ENCODE measurements around the gene NECTIN4. TPM values are rescaled to one million over a fixed set of nuclear protein-coding genes. Genes with fewer than 3 reads are reported as not detected.
A peak's percentile ranks its signal among the peaks of the same experiment; 100 is the strongest.
"Not testable (repeated sequence)": the region's sequence is repeated elsewhere in the genome, so short reads cannot be mapped to it uniquely, and the experiment has no call there.

The NECTIN4 gene
- under 1 TPM in 1 of 2 donors, not detected in 1; 0.08 TPM for total RNA-seq
- long read RNA-seq, result 0 reads

GRCh38 chr1:161089251-161089924 is at the start of gene NECTIN4:
Gene NECTIN4 (minus strand): TSS chr1:161089558. CDS start chr1:161089296, 262 bp downstream.
- intact Hi-C loops (cut with DNase I), result no loop called here
- no peak for ATAC-seq
- DNase-seq, result no peak

- intact Hi-C loops (cut with DNase I), result loop anchor here in 1 of 2 donors (10.0 kb wide), 1 partner anchor 94 kb away; the partner anchor contains the start of gene USF1
- no peak for DNase-seq
- no peak for ATAC-seq
Measured at GRCh38 chr1:161138431-161138830, 49.1 kb upstream of the NECTIN4 start.

GRCh38 chr1:161137881-161138280 is 48.5 kb upstream of the NECTIN4 start:
- intact Hi-C loops (cut with DNase I), result loop anchor here in 1 of 2 donors (10.0 kb wide), 1 partner anchor 93 kb away; the partner anchor contains the start of gene USF1
- ATAC-seq (no peak), DNase-seq (no peak)

- ATAC-seq, result no peak
- intact Hi-C loops (cut with DNase I), result loop anchor here in 1 of 2 donors (10.0 kb wide), 1 partner anchor 88 kb away; the partner anchor contains the start of gene USF1
- no peak for DNase-seq
Measured at GRCh38 chr1:161133220-161133740, 43.9 kb upstream of the NECTIN4 start.

GRCh38 chr1:161132410-161133219 is 43.3 kb upstream of the NECTIN4 start, which contains the start of gene DEDD:
Gene DEDD (minus strand): TSS chr1:161132667. CDS start chr1:161124462, 8,205 bp downstream.
- intact Hi-C loops (cut with DNase I), result loop anchor here in 1 of 2 donors (10.0 kb wide), 1 partner anchor 88 kb away; the partner anchor contains the start of gene USF1
- DNase-seq (peak; percentile 95), ATAC-seq (peak; percentile 96)

- DNase-seq (no peak), ATAC-seq (peak; percentile 6 to 16)
- intact Hi-C loops (cut with DNase I), result loop anchor here in 1 of 2 donors (10.0 kb wide), 1 partner anchor 87 kb away; the partner anchor contains the start of gene USF1
Measured at GRCh38 chr1:161131523-161132409, 42.4 kb upstream of the NECTIN4 start.

GRCh38 chr1:161130266-161130665 is 40.9 kb upstream of the NECTIN4 start:
- DNase-seq (no peak), ATAC-seq (no peak)
- intact Hi-C loops (cut with DNase I), result loop anchor here in 1 of 2 donors (10.0 kb wide), 1 partner anchor 85 kb away; the partner anchor contains the start of gene USF1

GRCh38 chr1:161128591-161129420 is 39.4 kb upstream of the NECTIN4 start:
- ATAC-seq (no peak), DNase-seq (no peak)
- intact Hi-C loops (cut with DNase I), result no loop called here

GRCh38 chr1:161127649-161128048 is 38.3 kb upstream of the NECTIN4 start:
- ATAC-seq (no peak), DNase-seq (no peak)
- intact Hi-C loops (cut with DNase I), result no loop called here

GRCh38 chr1:161122967-161123366 is 33.6 kb upstream of the NECTIN4 start:
- ATAC-seq (no peak), DNase-seq (no peak)
- intact Hi-C loops (cut with DNase I), result no loop called here

- DNase-seq, result no peak
- no peak for ATAC-seq
- intact Hi-C loops (cut with DNase I), result no loop called here
Measured at GRCh38 chr1:161121834-161122233, 32.5 kb upstream of the NECTIN4 start.

GRCh38 chr1:161121042-161121650 is 31.8 kb upstream of the NECTIN4 start:
- ATAC-seq, result no peak
- no peak for DNase-seq
- intact Hi-C loops (cut with DNase I), result no loop called here

GRCh38 chr1:161119092-161119903 is 29.9 kb upstream of the NECTIN4 start:
- intact Hi-C loops (cut with DNase I), result no loop called here
- peak; percentile 17 to 20 for ATAC-seq
- peak; percentile 55 for DNase-seq

GRCh38 chr1:161117759-161118581 is 28.6 kb upstream of the NECTIN4 start, which contains the start of the genes NIT1 and PFDN2:
Gene NIT1 (plus strand): TSS chr1:161118105. CDS start chr1:161118177, 72 bp downstream.
Gene PFDN2 (minus strand): TSS chr1:161118037. CDS start chr1:161118026, 11 bp downstream.
- ATAC-seq (peak; percentile 94), DNase-seq (peak; percentile 90)
- intact Hi-C loops (cut with DNase I), result no loop called here

GRCh38 chr1:161115961-161116360 is 26.6 kb upstream of the NECTIN4 start:
- DNase-seq; intact Hi-C loops (cut with DNase I); ATAC-seq: not testable (repeated sequence)
